HG02798 (cell line): ENCODE measurements around the gene DRC3.

ENCODE experiments used
- ATAC-seq: cut with Tn5 transposase; IDR thresholded peaks from one replicate; pipeline ENCODE4 v1.9.1; 2021; ENCODE audit warnings: mild to moderate bottlenecking; ENCODE audit not compliant: unreplicated experiment, poor library complexity

The DRC3 gene

GRCh38 chr17:18040261-18040858, 67.7 kb downstream of the DRC3 start:
- no peak for ATAC-seq

- no peak for ATAC-seq
Measured at GRCh38 chr17:18041776-18042175, 69.1 kb downstream of the DRC3 start.

GRCh38 chr17:18042983-18043382, 70.3 kb downstream of the DRC3 start:
- no peak for ATAC-seq

GRCh38 chr17:18043491-18043890, 70.8 kb downstream of the DRC3 start:
- ATAC-seq, result no peak

- ATAC-seq, result no peak
Measured at GRCh38 chr17:18044609-18045008, 71.9 kb downstream of the DRC3 start.

GRCh38 chr17:18045691-18046350, 73.2 kb downstream of the DRC3 start:
- no peak for ATAC-seq

GRCh38 chr17:18055597-18055996, 82.9 kb downstream of the DRC3 start:
- no peak for ATAC-seq

- no peak for ATAC-seq
Measured at GRCh38 chr17:18056214-18056613, 83.6 kb downstream of the DRC3 start.

- ATAC-seq, result no peak
Measured at GRCh38 chr17:18059283-18059682, 86.6 kb downstream of the DRC3 start.

- no peak for ATAC-seq
Measured at GRCh38 chr17:18064053-18064452, 91.4 kb downstream of the DRC3 start.

GRCh38 chr17:18065546-18065945, 92.9 kb downstream of the DRC3 start:
- ATAC-seq, result no peak
